Psoas muscle (tissue), 8 donors: Measurements from ENCODE around the gene WDR64. TPM values are rescaled to one million over a fixed set of nuclear protein-coding genes. Genes with fewer than 3 reads are reported as not detected.
"Not testable (repeated sequence)": the region's sequence is repeated elsewhere in the genome, so short reads cannot be mapped to it uniquely, and the experiment has no call there.

Source experiments
- ATAC-seq, 4 donors: fragments of 200-7000 bp; cut with Tn5 transposase; one replicate each; pipeline ENCODE4 v1.9.1; 2020; ENCODE audit warnings: moderate library complexity in 3 of 4, mild to moderate bottlenecking in 2 of 4
- DNase-seq, 2 donors: peaks; one replicate each; pipeline ENCODE4 v3.0.0-alpha.2; 2020
- H3K27ac ChIP-seq: fragments of 200-600 bp; one replicate; pipeline ENCODE4 v1.8.0; 2022
- H3K27me3 ChIP-seq, 3 donors: fragments of 200-600 bp in 1 of 3; one replicate each; pipeline versions ENCODE4 v1.6.1 to v1.8.0; 2013 to 2022; ENCODE audit warnings: low read length in 2 of 3, mild to moderate bottlenecking in 2 of 3, moderate library complexity in 1 of 3; ENCODE audit not compliant: insufficient read depth in 3 of 3
- H3K36me3 ChIP-seq, 2 donors: fragments of 200-600 bp in 1 of 2; one replicate each; pipeline versions ENCODE4 v1.6.1 to v1.8.0; 2013 to 2022; ENCODE audit warnings: low read depth in 1 of 2, mild to moderate bottlenecking in 1 of 2, moderate library complexity in 1 of 2; ENCODE audit not compliant: insufficient read depth in 1 of 2
- H3K4me1 ChIP-seq: fragments of 200-600 bp; one replicate; pipeline ENCODE4 v1.8.0; 2022
- H3K4me3 ChIP-seq: fragments of 200-600 bp; one replicate; pipeline ENCODE4 v1.8.0; 2022; ENCODE audit warnings: mild to moderate bottlenecking
- H3K9me3 ChIP-seq: fragments of 200-600 bp; one replicate; pipeline ENCODE4 v1.8.0; 2022
- WGBS, 3 donors: extraction: QIAGEN DNeasy Blood & Tissue Kit; methylation state at CpG; one replicate each; pipeline versions ENCODE4 v1.1.6 to v1.1.7; 2013; 5-methylcytosine and 5-hydroxymethylcytosine counted together
- intact Hi-C, 2 donors: fragments of 100-400 bp; cut with DNase I; formaldehyde crosslinking; loops; one replicate each; pipeline versions ENCODE4 v1.11.0 to v1.14.2; 2022
- polyA plus RNA-seq, 3 donors: library from polyadenylated mRNA; stranded (reverse); fragments of 200-250 nt; gene quantifications; one replicate each; pipeline ENCODE4 v1.2.3, GENCODE V29; 2013
- total RNA-seq, 4 donors: library from RNA; stranded (reverse); fragmentation: NEBNext Ultra II Directional in 2 of 4; extraction: Animal tissue kit (Norgen Biotek cat#: 25700) in 2 of 4; gene quantifications; one replicate each; pipeline versions ENCODE4 v1.2.1 to v1.2.4, GENCODE V29; 2021 to 2023
- TF ChIP-seq, protein P1 (sequence below): fragments of 200-600 bp; IDR thresholded peaks from one replicate; pipeline ENCODE4 v1.8.0; 2022; ENCODE audit warnings: antibody characterized with exemption
- donor health status: healthy with polysubstance abuse.
- donor health status: DM: no; HTN: no; CAD: no; lungs with moderate emphysema.
- donor health status: Bipolar disorder and iron deficiency.
- donor health status: healthy.
- donor health status: DM: yes; HTN: yes; CAD: no.
- donor health status: DM: no; HTN: no; CAD: no.
- donor health status: DM: no; HTN: no; CAD: no.
- donor health status: DM: yes; HTN: yes; CAD: no.

The WDR64 gene
- total and polyA plus RNA-seq, 7 donors, result not detected

DNA sequence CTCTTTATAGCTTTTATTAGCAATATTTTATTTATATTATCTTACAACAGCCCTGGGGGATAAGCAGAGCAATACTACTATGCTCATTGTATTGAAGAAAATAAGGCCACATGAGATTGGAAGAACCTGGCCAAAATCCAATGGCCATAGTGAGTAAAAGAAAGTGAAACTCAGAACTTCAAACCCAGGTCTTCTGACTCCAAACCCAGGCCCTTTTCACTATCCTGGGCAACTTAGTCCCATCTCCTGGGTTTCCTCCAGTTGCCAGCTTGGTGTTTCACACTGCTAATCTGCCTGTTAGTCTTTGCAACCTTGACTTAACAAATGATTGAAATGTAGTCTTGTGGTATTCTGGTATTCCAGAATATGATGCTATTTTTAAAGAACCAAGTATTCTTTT is 173.5 kb downstream of the WDR64 start:
- TF ChIP-seq, protein P1, sequence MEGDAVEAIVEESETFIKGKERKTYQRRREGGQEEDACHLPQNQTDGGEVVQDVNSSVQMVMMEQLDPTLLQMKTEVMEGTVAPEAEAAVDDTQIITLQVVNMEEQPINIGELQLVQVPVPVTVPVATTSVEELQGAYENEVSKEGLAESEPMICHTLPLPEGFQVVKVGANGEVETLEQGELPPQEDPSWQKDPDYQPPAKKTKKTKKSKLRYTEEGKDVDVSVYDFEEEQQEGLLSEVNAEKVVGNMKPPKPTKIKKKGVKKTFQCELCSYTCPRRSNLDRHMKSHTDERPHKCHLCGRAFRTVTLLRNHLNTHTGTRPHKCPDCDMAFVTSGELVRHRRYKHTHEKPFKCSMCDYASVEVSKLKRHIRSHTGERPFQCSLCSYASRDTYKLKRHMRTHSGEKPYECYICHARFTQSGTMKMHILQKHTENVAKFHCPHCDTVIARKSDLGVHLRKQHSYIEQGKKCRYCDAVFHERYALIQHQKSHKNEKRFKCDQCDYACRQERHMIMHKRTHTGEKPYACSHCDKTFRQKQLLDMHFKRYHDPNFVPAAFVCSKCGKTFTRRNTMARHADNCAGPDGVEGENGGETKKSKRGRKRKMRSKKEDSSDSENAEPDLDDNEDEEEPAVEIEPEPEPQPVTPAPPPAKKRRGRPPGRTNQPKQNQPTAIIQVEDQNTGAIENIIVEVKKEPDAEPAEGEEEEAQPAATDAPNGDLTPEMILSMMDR, result no peak
- Histone ChIP-seq H3K9me3 (no peaks in the 10 kb centered on the region), H3K27me3 (no peaks in the 10 kb centered on the region), H3K4me3 (no peak overlapping the region), H3K4me1 (no peaks in the 10 kb centered on the region), H3K27ac (no peak overlapping the region), H3K36me3 (no peaks in the 10 kb centered on the region)
- DNase-seq, result no peak
- no peak for ATAC-seq
- intact Hi-C loops, result no loop called here

DNA sequence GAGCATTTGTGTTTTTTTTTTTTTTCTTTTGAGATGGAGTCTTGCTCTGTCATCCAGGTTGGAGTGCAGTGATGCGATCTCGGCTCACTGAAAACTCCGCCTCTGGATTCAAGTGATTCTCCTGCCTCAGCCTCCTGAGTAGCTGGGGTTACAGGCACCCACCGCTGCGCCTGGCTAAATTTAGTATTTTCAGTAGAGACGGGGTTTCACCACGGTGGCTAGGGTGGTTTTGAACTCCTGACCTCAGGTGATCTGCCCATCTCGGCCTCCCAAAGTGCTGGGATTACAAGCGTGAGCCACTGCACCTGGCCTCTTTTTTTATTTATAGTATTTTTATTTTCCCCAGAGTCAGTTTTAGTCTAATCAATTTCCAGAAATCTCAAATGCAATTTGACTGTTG is 174.5 kb downstream of the WDR64 start:
- H3K4me3 ChIP-seq, H3K27me3 ChIP-seq, H3K36me3 ChIP-seq, H3K27ac ChIP-seq, intact Hi-C loops, H3K9me3 ChIP-seq, ATAC-seq, DNase-seq, H3K4me1 ChIP-seq: not testable (repeated sequence)
- 79 to 85% (median 81%) methylated on average over 9 of the region's 9 CpGs for WGBS, 3 donors

DNA sequence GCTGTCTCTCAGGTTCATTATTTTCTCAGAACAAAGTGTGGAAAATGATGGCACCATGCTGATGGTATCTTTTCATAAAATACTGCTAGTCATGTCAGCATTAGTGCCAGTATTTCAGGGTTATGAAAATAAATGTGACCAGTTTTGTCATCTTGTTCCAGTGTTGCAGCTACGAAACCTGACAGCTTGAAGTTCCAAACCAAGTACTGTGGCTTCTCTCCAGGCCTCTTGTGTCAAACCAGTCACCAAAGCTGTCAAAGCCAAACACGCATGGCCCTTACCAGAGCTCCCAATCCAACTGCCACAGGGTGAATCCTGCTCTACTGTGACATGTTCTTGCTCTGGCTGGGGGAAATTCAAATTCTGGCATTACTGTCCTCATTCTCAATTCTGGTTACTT is 175.2 kb downstream of the WDR64 start:
- no peak for DNase-seq
- intact Hi-C loops, result no loop called here
- Histone ChIP-seq H3K27me3 (no peaks in the 10 kb centered on the region), H3K36me3 (no peaks in the 10 kb centered on the region), H3K27ac (no peak overlapping the region), H3K4me1 (no peaks in the 10 kb centered on the region), H3K4me3 (no peak overlapping the region), H3K9me3 (no peaks in the 10 kb centered on the region)
- ATAC-seq, result no peak
- TF ChIP-seq, protein P1, result no peak
- 71 to 78% (median 77%) methylated on average over 2 of the region's 2 CpGs for WGBS, 3 donors

DNA sequence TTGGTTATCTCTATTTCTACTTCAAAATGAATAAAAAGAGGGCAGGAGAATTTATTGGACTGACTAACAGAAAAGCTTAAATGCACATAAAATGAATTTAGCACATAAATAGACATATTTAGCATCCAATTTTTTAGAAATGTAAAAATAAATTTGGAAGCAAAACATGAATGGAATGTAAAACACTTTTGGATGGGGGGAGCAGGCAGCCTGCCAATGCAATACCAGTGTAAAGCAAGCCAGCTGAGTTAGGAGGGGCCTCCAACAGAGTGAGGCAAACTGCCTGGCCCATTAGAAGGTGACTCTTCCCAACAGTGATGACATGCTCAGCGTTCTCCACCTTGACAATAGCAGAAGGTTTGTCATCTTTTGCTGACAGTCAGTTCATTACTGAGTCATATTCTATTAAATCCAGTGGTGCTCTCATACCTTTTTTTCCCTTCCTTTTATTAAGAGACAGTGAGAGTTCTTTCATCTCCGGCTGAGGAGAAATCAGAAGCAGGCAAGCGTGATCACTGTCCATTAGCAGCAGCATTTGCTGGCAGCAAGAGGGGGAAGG is 176.5 kb downstream of the WDR64 start:
- TF ChIP-seq, protein P1, result no peak
- no peak overlapping the region for H3K4me3 ChIP-seq
- H3K9me3 ChIP-seq, result no peaks in the 10 kb centered on the region
- no peaks in the 10 kb centered on the region for H3K27me3 ChIP-seq
- no peaks in the 10 kb centered on the region for H3K36me3 ChIP-seq
- DNase-seq, result no peak
- H3K4me1 ChIP-seq, result no peaks in the 10 kb centered on the region
- no peak overlapping the region for H3K27ac ChIP-seq
- intact Hi-C loops, result no loop called here
- WGBS, 3 donors, result 30 to 57% (median 41%) methylated on average over 3 of the region's 3 CpGs
- no peak for ATAC-seq

DNA sequence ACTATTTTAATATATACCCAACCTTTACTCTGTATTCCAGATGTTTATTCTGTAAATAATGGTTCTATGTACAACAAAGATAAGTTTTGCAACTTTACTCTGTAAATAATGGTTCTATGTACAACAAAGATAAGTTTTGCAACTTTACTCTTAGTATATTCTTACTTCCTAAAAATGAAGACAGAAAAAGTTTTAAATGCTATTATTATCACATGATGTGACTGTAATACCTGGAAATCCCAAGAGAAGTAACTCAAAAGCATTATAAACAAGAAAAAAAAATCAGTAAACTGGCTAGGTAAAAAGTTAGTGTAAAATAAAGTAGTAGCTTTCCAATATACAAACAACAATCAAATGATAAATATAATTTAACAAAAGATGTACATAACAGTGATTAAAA is 177.4 kb downstream of the WDR64 start:
- intact Hi-C loops, result no loop called here
- no peaks in the 10 kb centered on the region for H3K9me3 ChIP-seq
- H3K4me1 ChIP-seq, result no peaks in the 10 kb centered on the region
- H3K27ac ChIP-seq, result no peak overlapping the region
- ATAC-seq, result no peak
- H3K36me3 ChIP-seq, result no peaks in the 10 kb centered on the region
- TF ChIP-seq, protein P1, result no peak
- H3K27me3 ChIP-seq, result no peaks in the 10 kb centered on the region
- DNase-seq, result no peak
- H3K4me3 ChIP-seq, result no peak overlapping the region
